ENCODE data around the gene KRTAP4-6.
"Not testable (repeated sequence)": the region's sequence is repeated elsewhere in the genome, so short reads cannot be mapped to it uniquely, and the experiment has no call there.

The KRTAP4-6 gene

DNA sequence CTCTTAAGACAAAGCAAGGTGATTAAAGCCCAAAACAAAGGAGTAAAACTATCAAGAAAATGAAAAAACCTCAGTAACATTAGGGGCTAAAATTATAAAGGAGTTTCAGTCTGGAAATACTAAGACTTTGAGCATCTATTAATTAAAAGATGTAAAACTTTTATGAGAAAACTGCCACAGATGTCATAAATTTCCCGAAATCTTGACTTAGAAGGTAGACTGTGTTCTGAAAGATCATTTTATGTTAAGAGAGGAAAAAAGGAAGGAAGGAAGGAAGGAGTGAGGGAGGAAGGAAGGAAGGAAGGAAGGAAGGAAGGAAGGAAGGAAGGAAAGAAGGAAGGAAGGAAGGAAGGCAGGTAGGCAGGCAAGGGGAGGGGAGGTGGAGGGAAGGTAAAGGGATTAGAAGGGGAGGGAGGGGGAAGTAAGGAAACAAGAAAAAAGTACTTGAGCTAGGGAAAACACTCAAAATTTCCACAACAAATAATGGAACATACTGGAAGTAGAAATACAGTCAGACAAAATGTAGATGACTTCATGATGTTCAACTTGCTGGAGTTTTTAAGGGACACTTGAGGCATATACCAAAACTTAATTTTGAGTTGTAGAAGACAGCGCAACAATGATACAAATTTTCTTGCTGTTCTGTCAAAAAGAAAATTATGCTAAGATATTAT is 7.3 kb upstream of the KRTAP4-6 start:
- DNase-seq (ENCODE audit: low read depth in 2 of 2), result no peak

DNA sequence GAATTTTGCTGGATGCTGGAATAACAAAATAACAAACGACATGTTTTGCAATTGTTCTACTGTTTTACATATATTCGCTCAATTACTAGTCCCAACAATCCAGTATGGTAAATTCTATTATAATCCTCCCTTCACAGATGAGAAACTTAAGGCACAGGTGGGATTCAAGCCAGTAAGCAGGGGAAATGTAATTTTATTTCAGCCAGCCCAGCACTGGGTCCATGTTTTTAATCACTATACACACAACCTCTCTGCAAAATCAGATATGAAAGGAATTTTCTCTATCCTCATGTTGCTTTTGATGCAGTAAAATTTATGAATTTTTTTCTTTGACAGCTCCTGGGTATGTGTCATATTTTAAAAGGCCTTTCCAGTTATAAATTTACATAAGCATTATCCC is 4.9 kb upstream of the KRTAP4-6 start:
- no peak for DNase-seq (ENCODE audit: low read depth in 2 of 2)

DNA sequence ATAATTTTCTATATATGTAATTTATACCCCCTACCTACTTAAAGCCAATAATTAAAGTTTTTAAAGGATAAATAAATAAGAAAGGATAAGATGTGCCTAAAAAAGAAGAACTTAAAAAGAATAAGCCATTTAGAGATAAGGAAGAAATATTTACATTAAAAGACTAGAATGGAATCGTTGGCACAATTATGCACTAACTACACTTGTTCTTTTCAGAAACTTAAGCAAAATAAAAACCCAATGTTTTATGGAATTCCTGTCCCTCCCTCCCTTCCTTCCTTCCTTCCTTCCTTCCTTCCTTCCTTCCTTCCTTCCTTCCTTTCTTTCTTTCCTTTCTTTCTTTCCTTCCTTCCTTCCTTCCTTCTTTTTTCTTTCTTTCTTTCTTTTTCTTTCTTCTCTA is 4.5 kb upstream of the KRTAP4-6 start:
- DNase-seq (ENCODE audit: low read depth in 2 of 2), result no peak

DNA sequence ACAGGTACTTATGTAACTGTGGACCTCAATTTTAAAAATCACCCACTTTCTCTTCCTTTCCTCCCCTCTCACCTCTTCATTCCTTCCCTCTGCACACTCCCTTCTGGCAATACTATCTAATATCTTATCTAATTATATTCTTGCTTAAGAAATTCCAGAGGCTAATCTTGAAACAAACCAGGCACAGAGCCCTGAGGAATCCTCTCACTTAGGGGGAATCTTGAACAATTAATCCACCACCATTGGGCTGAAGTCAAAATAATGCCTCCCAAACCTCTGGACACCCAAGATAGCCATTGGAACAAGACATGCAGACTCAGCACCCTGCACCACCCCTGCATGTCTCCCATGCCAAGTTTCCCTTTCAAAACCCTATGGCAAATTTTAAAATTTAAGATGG is 1.0 kb upstream of the KRTAP4-6 start:
- DNase-seq (ENCODE audit: low read depth in 2 of 2), result no peak

DNA sequence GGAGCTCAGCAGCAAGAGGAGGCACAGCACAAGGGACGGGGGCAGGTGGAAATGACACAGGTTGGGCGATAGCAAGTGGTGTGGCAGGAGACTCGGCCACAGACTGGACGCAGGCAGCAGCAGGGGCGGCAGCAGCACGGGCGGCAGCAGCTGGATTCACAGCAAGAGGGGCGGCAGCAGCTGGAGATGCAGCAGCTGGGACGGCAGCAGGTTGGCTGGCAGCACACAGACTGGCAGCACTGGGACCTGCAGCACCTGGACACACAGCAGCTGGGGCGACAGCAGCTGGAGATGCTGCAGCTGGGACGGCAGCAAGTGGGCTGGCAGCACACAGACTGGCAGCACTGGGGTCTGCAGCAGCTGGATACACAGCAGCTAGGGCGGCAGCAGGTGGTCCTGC is 479 bp downstream of the KRTAP4-6 start:
- DNase-seq (ENCODE audit: low read depth in 2 of 2), result not testable (repeated sequence)

DNA sequence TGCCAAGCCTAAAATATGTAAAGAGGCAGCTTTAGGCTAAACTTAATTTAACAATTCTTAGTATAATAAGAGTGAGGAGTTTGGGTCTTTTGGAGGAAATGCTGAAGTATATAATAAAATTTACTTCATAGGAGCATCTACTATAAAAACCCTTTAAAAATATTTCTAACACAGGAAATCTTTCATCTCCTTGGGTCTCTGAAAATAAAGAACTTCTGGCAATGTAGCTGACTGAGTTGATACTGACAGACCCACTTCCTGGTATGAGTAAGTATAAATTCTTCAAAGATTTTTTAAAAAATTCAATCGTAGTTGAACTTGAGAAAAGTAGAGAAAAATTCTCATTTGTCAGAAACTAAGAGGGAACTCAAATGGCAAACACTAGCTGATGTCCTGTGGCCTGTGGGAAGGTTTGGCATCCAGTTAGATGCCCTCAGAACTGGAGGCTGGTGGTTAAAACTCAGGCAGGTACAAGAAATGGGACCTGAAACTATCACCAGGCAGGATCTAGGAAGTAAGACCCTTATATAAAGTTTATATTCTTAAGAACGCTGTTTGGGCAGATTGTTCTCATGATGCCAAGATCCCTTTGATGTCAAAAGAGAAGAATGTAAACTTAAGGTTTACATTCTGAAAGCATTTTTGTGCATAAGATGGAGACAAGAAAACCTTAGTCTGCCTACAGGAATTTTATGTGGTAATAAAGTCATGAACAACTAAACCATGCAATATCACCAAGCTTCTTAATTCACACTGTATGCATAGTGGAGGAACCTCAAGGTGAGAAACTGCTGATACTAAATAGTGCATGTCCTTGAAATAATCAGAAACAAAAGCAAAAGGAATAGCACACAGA is 6.2 kb downstream of the KRTAP4-6 start:
- DNase-seq (ENCODE audit: low read depth in 2 of 2), result no peak

DNA sequence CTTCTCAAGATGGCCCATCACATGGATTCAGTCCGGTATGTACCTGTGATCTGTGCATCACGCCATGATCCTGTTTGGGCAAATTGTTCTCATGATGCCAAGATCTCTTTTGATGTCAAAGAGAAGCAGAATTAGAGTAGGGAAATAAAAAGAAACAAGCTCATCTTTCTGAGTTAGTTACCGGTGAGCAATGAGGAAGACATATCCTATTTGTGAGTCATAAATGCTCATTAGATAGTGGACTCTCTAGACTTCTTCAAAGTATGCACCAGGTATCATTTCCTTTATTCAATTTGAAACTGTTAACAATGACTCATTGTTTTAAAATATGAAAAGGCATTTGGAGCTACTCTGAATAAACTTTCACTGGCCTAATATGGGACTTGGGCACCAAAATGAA is 8.4 kb downstream of the KRTAP4-6 start:
- DNase-seq (ENCODE audit: low read depth in 2 of 2), result no peak

DNA sequence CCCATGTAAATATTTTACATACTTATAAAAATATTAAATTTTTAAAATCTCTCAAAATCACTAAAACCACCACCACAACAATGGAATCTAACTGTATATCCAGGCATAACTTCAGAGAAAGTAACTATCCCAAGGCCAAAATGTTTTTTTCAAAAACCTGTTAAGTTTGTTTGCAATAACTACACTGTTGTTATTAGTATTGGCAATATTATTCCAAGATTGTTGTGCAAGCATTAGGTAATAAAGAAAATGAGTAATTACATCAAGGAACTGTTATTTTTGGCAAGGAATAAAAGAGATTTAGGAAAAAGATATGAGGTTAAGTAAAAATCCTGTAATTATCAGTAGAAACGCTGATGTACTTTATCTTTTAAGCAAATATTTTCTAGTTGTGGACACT is 13.0 kb downstream of the KRTAP4-6 start:
- DNase-seq (ENCODE audit: low read depth in 2 of 2), result no peak

DNA sequence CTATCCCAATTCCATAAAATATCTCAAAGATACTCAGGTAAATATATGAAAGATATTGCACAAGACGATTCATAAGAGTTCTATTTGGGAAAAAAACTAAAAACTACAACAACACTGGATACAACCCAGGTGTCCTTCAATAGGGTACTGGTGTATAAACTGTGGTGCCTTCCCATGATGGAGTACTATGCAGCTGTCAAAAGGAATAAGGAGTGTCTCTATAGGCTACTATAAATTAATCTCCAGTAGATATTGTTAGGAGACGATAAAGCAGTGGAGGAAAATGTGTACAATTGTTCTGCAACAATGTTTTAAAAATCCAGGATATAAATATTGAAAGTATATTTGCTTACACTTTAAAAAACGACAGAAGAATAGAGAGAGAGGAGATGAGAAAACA is 13.9 kb downstream of the KRTAP4-6 start:
- no peak for DNase-seq (ENCODE audit: low read depth in 2 of 2)

DNA sequence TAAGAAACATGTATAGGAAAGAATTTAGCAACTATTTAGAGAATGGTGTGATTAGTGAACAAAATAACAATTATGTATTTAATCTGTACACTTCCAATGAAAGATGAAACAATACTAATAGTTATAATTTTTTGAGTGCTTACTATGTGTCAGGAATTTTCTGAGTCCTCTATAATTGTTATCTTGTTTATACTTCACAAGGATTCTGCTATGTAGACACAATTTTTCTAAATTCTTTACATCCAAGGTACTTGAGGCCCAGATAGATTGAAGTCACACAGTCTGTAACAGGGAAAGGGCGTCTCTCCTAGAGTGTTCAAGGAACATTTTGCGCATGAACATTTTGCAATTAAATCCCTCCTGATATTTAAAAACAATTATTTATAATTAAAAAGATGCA is 15.3 kb downstream of the KRTAP4-6 start:
- DNase-seq (ENCODE audit: low read depth in 2 of 2), result no peak

DNA sequence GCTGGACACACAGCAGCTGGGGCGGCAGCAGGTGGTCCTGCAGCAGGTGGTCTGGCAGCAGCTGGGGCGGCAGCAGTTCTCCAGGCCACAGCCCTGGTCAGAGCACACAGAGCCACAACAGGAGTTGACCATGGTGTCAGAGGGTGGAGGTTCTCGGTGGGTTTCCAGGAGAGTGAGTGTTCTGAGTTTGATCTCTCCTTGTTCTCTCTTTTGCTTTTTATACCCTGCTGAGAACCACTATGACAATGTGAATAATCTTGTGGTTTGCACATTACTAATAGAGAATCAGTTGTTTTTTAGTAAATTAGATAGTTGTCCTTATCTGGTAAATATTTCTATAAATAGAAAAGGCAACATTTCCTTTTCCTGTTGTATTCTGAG is 16.4 kb downstream of the KRTAP4-6 start, which contains the start of gene KRTAP4-12:
Gene KRTAP4-12 (minus strand): TSS at position 192 of the 381 bp plus-strand sequence. CDS start 60 bp downstream, at position 132.
- not testable (repeated sequence) for DNase-seq (ENCODE audit: low read depth in 2 of 2)

DNA sequence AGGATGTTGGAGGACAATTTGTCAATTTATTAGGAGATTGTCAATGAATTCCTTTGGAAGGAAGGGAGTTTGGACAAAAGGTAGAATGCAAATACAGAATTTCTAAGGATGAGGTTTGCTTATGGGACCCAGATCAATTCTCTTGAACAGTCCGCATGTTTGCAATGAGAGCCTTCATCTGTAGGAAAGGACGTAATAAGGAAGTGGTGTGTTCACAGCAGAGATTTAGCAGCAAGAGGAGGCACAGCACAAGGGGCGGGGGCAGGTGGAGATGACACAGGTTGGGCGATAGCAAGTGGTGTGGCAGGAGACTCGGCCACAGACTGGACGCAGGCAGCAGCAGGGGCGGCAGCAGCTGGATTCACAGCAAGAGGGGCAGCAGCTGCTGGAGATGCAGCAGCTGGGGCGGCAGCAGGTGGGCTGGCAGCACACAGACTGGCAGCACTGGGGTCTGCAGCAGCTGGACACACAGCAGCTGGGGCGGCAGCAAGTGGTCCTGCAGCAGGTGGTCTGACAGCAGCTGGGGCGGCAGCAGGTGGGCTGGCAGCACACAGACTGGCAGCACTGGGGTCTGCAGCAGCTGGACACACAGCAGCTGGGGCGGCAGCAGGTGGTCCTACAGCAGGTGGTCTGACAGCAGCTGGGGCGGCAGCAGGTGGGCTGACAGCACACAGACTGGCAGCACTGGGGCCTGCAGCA is 16.9 kb downstream of the KRTAP4-6 start:
- DNase-seq (ENCODE audit: low read depth in 2 of 2), result not testable (repeated sequence)

DNA sequence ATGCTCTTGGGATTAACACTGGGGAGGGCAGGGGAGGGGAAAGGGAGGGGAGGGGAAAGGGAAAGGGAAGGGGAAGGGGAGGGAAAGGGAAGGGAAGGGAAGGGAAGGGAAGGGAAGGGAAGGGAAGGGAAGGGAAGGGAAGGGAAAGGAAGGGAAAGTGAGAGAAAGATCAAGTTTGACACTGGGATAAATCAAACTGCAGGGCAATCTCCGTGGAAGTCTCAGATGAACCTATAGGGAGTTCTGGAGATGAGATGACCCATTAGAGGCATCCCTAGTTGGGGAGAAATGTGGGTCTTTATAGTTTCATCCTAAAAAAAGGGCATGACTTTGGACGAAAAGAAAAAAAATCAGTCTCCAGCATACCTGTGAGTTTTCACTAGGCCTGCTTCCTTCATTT is 18.6 kb downstream of the KRTAP4-6 start:
- no peak for DNase-seq (ENCODE audit: low read depth in 2 of 2)

DNA sequence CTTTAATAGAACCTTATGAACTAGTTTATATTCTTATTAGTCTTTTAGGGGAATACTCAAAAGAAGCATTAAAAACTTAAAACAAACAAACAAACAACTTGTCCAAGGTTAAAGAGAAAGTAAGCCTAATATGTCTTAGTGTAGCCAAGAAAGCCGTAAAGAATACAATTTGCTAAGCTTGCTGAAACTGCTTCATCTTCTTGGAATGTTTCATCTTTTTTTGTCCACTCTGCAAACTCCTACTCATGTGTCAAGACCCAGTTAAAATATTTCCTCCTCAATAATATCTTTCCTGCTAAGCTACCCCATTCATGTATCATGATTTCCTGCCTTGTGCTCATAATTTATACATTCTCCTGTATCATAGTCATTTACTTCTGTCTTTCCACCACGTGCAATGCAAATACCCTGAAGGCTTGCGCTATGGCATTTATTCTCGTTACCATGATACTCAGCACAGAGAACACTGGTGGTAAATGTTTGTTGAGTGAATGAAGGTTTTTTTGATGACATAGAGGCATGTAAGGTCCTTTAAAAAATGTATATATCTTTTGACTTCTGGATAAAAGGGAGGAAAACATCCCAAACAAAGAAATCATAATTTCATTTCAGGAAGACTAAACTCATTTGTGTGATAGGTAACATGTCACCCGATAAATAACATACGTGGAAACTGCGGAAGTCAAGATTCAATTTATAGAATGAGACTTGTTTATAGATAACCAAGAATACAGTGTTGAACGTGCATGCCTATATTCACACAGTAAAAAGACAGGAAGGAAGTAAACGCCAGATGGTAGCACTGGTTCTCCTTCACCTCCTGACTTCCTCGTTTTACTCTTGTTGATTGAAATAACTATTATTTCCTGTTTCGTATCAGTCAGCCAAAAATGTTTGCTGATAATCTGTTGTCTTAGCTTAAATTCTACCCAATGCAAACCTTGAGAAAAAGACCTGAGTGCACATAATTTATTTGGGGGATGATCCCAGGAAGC is 20.4 kb downstream of the KRTAP4-6 start:
- DNase-seq (ENCODE audit: low read depth in 2 of 2), result not testable (repeated sequence)

DNA sequence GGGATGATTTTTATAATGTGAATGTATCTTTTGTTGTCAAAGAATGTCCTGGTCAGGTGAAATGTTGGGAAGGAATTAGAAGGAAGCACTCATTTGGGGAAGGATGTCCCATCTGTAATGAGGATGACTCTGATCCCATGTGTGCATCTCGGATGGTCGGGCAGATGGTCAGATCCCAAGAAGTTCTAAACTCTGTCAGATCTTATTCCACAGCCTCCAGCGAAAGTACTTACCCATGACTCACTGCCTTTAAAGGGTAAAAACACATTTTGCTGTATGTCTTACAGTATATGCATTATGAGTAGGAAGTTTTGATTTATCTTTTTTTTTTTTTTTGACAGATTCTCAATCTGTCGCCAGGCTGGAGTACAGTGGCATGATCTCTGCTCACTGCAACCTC is 21.6 kb downstream of the KRTAP4-6 start:
- no peak for DNase-seq (ENCODE audit: low read depth in 2 of 2)

DNA sequence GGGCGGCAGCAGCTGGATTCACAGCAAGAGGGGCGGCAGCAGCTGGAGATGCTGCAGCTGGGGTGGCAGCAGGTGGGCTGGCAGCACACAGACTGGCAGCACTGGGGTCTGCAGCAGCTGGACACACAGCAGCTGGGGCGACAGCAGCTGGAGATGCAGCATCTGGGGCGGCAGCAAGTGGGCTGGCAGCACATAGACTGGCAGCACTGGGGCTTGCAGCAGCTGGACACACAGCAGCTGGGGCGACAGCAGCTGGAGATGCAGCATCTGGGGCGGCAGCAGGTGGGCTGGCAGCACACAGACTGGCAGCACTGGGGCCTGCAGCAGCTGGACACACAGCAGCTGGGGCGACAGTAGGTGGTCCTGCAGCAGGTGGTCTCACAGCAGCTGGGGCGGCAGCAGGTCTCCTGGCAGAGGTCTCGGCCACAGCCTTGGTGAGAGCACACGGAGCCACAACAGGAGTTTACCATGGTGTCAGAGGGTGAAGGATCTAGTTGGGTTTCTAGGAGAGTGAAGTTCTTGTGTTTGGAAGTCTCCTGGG is 22.4 kb downstream of the KRTAP4-6 start, which contains the start of gene KRTAP4-11:
Gene KRTAP4-11 (minus strand): TSS at position 528 of the 541 bp plus-strand sequence. CDS start 58 bp downstream, at position 470.
- DNase-seq (ENCODE audit: low read depth in 2 of 2), result not testable (repeated sequence)

DNA sequence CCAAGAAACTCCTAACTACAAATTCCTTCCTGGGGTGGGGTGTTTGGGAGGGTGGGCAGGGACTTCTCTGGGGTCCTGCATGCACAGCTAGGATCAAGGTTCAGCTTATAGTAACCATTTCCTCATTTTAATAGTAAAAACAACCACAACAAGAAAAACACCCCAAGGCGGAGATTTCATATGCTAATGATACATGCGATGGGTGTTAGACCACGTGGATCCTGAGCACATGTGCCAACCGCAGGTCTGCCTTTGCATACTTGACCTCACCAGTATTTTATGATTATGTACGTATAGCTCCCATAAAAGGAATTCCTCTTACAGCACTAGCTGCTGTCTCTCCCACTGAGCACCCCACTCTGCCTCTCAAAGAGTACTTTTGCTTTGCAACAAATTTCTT is 24.0 kb downstream of the KRTAP4-6 start:
- no peak for DNase-seq (ENCODE audit: low read depth in 2 of 2)

DNA sequence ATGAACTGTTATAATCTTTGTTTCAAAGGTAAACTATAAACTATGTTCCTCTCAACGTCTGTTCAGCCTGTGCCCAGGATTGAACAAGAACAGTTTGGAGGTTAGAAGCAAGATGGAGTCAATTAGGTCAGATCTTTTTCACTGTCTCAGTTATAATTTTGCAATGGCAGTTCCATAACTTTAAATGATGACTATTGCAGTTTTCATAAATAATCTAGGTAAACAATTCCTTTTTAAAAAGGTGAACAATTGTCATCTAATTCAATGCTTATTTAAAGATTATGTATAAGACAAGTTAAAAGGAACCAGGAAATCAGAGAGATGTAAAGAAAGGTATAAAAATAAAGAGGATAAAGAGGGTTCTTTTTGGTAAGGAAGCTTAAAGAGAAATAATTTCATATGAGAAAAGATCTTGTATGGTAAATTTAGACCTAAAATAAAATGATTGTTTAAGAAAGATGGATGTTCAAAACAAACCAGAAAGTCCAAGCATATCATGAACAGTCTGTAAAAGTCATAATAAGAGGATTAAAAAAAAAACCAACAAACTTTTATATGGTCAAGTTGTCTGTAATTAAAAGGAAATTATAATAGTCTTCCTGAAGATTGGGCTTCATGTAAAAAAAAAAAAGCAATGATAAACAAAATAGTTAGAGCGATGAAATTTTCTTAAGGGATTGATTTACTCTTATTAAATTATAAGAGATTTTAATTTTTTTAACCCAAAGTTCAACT is 29.0 kb downstream of the KRTAP4-6 start:
- DNase-seq (ENCODE audit: low read depth in 2 of 2), result no peak

DNA sequence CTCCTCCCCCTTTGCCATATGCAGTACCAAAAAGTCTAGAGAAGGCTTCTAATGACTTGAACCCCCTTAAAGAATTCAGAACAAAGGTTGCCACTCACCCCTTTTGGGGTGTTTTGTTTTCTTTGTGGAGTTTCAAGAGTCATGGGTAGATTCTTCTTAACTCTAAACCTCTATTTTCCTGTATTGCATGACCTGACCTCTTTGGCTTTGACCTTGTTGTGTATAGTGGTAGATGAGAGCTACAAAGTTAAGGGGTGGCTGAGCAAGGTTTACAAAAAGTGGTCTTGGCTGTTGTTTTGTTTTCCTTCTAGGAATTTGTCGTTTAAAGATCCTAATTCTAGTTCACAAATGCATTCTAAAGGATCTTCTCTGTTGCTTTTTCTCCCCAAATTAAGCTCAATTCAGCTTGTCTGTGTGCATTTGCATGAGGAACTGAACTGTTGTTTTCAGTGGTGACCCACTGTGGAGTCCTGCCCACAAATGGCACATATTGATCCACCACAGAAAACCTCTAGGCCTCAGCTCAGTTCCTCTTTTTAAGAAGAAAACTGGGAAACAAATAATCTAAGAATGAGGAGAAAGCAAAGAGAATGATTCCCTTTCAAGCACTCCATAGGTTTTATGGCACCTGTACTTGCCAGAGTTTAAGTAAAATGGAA is 31.5 kb downstream of the KRTAP4-6 start:
- DNase-seq (ENCODE audit: low read depth in 2 of 2), result not testable (repeated sequence)
